Left lung (tissue), 10 donors: Measurements from ENCODE around the gene WNT5B. TPM values are rescaled to one million over a fixed set of nuclear protein-coding genes. Genes with fewer than 3 reads are reported as not detected.

ENCODE experiments used
- ATAC-seq: fragments of 200-7000 bp; cut with Tn5 transposase; one replicate; pipeline ENCODE4 v1.9.1; 2020; ENCODE audit warnings: moderate library complexity
- DNase-seq, 4 donors: peaks; one replicate each; pipeline ENCODE4 v3.0.0-alpha.2; 2013 to 2020
- H3K27ac ChIP-seq, 2 donors: fragments of 200-600 bp; sonication (generic) in 1 of 2; one replicate each; pipeline versions ENCODE4 v1.5.0 to v1.8.0; 2020 to 2021
- H3K27me3 ChIP-seq, 2 donors: fragments of 200-600 bp; sonication (generic) in 1 of 2; one replicate each; pipeline versions ENCODE4 v1.5.0 to v1.8.0; 2020 to 2021
- H3K36me3 ChIP-seq, 2 donors: fragments of 200-600 bp; sonication (generic) in 1 of 2; one replicate each; pipeline versions ENCODE4 v1.5.0 to v1.8.0; 2020 to 2021
- H3K4me1 ChIP-seq, 2 donors: fragments of 200-600 bp; one replicate each; pipeline ENCODE4 v1.8.0; 2021
- H3K4me3 ChIP-seq, 2 donors: fragments of 200-600 bp; sonication (generic) in 1 of 2; one replicate each; pipeline versions ENCODE4 v1.5.0 to v1.8.0; 2020 to 2021; ENCODE audit warnings: mild to moderate bottlenecking in 1 of 2
- H3K9me3 ChIP-seq, 2 donors: fragments of 200-600 bp; sonication (generic) in 1 of 2; one replicate each; pipeline versions ENCODE4 v1.5.0 to v1.8.0; 2020 to 2021
- CTCF ChIP-seq, 2 donors: fragments of 200-600 bp; sonication (generic) in 1 of 2; IDR thresholded peaks; one replicate each; pipeline versions ENCODE4 v1.5.0 to v1.8.0; 2021; ENCODE audit warnings: antibody characterized with exemption in 2 of 2
- intact Hi-C, 2 donors: fragments of 100-400 bp; cut with DNase I; formaldehyde crosslinking; loops; one replicate each; pipeline versions ENCODE4 v1.11.2 to v1.14.2; 2022
- polyA plus RNA-seq, 6 donors: library from polyadenylated mRNA; unstranded; fragments of 120-200 nt; gene quantifications; one replicate each; pipeline ENCODE4 v1.2.1, GENCODE V29; 2013; ENCODE audit not compliant: insufficient read length in 6 of 6
- total RNA-seq, 2 donors: library from RNA; stranded (reverse); fragmentation: NEBNext Ultra II Directional; extraction: Animal tissue kit (Norgen Biotek cat#: 25700); gene quantifications; one replicate each; pipeline ENCODE4 v1.2.1, GENCODE V29; 2021
- donor health status: DM: no; HTN: yes; CAD: no.
- donor health status: DM: no; HTN: no; CAD: no.

The WNT5B gene
- total and polyA plus RNA-seq, 8 donors, result 3.3 to 8.8 (median 6.7) TPM

DNA sequence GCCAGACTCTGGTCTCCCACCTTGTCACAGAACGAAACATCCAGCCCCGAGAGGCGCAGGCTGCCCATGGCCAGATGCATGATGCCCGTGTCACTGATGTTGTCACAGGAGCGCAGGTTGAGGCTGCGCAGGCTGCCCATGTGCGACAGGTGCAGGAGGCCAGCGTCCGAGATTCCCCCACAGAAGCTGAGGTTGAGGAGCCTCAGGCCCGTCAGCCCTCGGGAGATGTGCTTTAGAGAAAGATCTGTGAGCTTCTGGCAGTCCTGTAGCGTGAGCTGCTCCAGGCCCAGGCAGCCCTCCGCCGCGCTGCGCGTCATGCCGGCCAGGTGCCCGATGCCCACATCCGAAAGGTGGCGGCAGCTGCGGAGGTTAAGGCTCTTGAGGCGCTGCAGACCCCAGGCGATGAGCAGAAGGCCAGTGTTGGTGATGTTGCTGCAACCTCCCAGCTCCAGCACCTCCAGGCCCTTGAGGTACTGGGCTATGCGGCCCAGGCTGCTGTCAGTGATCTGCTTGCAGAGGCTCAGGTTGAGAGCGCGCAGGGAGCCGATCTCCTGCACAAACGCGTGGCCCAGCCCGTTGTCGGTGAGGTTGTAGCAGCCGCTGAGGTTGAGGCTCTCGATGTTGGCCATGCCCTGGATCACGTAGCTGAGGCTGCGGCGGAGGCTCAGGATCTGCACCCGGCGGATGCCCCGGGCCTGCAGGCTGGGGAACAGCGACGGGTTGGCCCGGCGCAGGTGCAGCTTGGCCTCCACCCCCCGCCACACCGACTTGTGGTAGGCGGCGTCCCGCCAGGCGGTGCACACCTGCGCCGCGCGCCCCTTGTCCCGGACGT, 35.6 kb upstream of the WNT5B start:
- Histone ChIP-seq H3K4me3 (peak overlapping the region; percentile 73 to 81), H3K36me3 (no peaks in the 10 kb centered on the region), H3K27me3 (no peaks in the 10 kb centered on the region), H3K27ac (peak overlapping the region; percentile 96 to 97), H3K9me3 (no peaks in the 10 kb centered on the region), H3K4me1 (peaks cover 22 to 64% of the 10 kb centered on the region in 2 donors)
- intact Hi-C loops, result no loop called here
- DNase-seq, result peak in 2 of 4 donors; percentile 63 to 88
- peak; percentile 57 for ATAC-seq
- no peak for TF ChIP-seq CTCF (IDR thresholded peaks at IDR 0.05)

- DNase-seq (no peak), ATAC-seq (peak; percentile 52)
- Histone ChIP-seq H3K4me1 (peaks cover 22 to 58% of the 10 kb centered on the region in 2 donors), H3K9me3 (no peaks in the 10 kb centered on the region), H3K4me3 (peak overlapping the region; percentile 73 to 81), H3K36me3 (no peaks in the 10 kb centered on the region), H3K27ac (peak overlapping the region; percentile 96 to 97), H3K27me3 (no peaks in the 10 kb centered on the region)
- TF ChIP-seq CTCF (IDR thresholded peaks at IDR 0.05), result no peak
- intact Hi-C loops, result no loop called here
These were observed 35.1 kb upstream of the WNT5B start for GRCh38 chr12:1594006-1594260.

DNA sequence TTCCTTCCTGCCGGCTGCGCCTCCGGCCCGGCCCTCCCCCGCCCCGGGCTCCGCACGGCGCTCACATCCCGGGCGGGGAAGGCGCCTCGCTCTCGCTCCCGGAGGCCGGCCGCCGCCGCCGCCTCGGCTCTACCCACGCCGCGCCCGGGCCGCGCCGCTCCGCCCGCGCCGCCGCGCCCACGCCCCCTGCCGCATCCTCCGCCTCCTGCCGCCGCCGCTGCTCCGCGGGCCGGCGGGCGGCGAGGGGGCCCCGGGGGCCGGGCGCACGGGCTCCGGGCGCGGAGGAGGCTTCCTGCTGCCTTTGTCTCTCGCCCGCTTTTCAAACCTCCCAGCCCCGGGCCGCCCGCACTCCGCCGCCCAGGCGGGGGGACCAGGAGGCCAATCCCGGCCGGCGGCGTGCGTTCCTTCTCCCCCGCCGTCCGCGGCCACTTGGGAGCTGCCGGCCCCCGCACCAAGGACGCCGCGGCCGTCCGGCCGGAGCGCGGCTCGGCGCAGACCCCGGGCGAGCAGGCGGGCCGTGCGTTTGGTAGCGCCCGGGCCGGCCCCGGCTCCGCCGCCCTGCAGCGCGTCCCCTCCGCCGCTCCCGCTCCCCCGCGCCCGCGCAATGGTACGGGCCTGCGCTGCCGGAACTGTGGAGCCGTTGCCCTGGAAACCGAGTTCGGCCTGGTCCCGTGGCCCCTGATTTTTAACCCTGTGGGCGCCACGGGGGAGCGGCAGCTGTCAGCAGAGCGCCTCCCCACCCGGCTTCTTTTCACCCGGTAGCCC, 34.6 kb upstream of the WNT5B start, which contains the start of gene FBXL14:
Gene FBXL14 (minus strand): TSS at position 321 of the 765 bp plus-strand sequence. CDS start 515 bp downstream, outside the sequence.
- DNase-seq, result peak; percentile 92 to 95 (median 94)
- TF ChIP-seq CTCF (IDR thresholded peaks at IDR 0.05), result no peak
- peaks cover 22 to 53% of the 10 kb centered on the region in 2 donors for H3K4me1 ChIP-seq
- ATAC-seq, result peak; percentile 80
- H3K27ac ChIP-seq, result peak within 1 kb of the TSS; percentile 96 to 97
- H3K9me3 ChIP-seq, result no peaks in the 10 kb centered on the region
- H3K36me3 ChIP-seq, result no peaks in the 10 kb centered on the region
- peak within 1 kb of the TSS; percentile 73 to 81 for H3K4me3 ChIP-seq
- no peaks in the 10 kb centered on the region for H3K27me3 ChIP-seq
- intact Hi-C loops, result no loop called here

DNA sequence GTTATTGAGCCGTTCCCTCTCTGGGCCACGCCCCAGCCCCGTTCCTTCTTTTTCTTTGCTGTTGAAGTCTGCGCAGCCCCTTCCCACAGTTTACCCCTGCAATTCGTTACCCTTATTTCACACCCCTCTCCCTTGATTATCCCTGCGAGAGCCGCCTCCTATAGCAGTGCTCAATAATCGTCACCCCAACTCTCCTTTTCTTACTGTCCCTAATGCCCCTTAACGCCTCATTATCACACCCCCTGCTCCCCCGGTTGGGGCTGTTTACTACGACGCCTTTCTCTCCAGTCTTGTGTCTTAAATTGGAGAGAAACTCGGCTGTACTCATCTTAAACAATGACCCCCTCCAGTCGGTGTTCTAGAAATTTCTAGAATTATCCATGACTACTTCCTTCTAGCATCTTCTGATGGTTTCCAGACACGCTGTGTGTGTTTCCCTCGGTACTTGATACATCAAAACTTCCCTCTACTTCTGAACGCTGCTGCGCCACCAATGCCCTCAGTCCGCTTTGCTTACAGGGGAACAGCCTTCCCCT, 33.9 kb upstream of the WNT5B start:
- no peaks in the 10 kb centered on the region for H3K36me3 ChIP-seq
- ATAC-seq (peak; percentile 10), DNase-seq (peak in 1 of 4 donors; percentile 51)
- intact Hi-C loops, result no loop called here
- H3K27me3 ChIP-seq, result no peaks in the 10 kb centered on the region
- peaks cover 22 to 47% of the 10 kb centered on the region in 2 donors for H3K4me1 ChIP-seq
- H3K4me3 ChIP-seq, result peak overlapping the region; percentile 73 to 81
- H3K9me3 ChIP-seq, result no peaks in the 10 kb centered on the region
- peak overlapping the region; percentile 96 to 97 for H3K27ac ChIP-seq
- no peak for TF ChIP-seq CTCF (IDR thresholded peaks at IDR 0.05)
